K562 (cell line): ENCODE data around the gene ZFR2. TPM values are rescaled to one million over a fixed set of nuclear protein-coding genes. Genes with fewer than 3 reads are reported as not detected.

Source experiments
- MGA ChIP-seq: fragments of 450-650 bp; IDR thresholded peaks from 2 replicates; pipeline ENCODE4 v1.6.1; 2016; ENCODE audit warnings: mild to moderate bottlenecking, moderate library complexity
- polyA plus RNA-seq, 8 experiments: library from polyadenylated mRNA; depleted of rRNA in 4 of 8; stranded (reverse) in 5 of 8; unstranded in 3 of 8; fragments of >200 nt; fragmentation: Nextera tagmentation in 2 of 8; fragmentation: Illumina TruSeq in 1 of 8; extraction: Ambion mirVana in 2 of 8; extraction: Trizol in 1 of 8; gene quantifications; 2 replicates each; pipeline versions ENCODE4 v1.2.1 to v1.2.3, GENCODE V29; 2011 to 2014; ENCODE audit warnings: inconsistent platforms in 1 of 8, missing spikeins in 1 of 8
- total RNA-seq, 7 experiments: library from RNA; depleted of rRNA in 6 of 7; stranded (reverse); fragments of >200 nt in 6 of 7; fragmentation: Illumina TruSeq in 2 of 7; extraction: Trizol in 2 of 7; gene quantifications; 2 replicates each; pipeline versions ENCODE4 v1.2.1 to v1.2.3, GENCODE V29; 2011 to 2021; ENCODE audit warnings: low replicate concordance in 1 of 7

The ZFR2 gene
- total and polyA plus RNA-seq, 9 of the 15 experiments (the other 6 are each of a cell fraction or from before 2014, with no cell fraction given) = 0.03 to 0.59 (median 0.07) TPM; not detected in 6

GRCh38 chr19:3908266-3909054 lies 39.6 kb upstream of the ZFR2 start (continued):
- TF ChIP-seq MGA = no peak
- TF ChIP-seq, all 486 proteins: peak for 2
